ENCODE results near the gene AGAP1.

Gene AGAP1

DNA sequence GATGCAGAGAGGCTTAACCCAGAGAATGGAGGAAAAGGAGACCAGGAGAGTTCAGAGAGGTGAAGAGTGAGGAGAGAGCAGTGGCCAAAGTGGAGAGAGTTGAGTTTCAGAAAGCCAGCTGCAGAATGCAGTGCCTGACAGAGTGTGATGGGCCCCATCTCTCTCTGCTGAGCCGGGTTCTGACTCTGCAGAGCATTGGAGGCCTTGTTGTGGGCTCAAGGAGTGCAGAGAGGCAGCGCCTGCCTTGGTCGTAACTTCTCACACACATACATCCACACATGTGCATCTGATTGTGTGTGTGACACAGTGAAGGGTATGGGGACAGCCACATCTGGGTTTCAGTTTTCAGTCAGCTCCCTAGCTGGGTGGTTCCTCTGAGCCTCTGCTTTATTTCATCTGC is 58.8 kb downstream of the AGAP1 start:
- DNase-seq: no peak

DNA sequence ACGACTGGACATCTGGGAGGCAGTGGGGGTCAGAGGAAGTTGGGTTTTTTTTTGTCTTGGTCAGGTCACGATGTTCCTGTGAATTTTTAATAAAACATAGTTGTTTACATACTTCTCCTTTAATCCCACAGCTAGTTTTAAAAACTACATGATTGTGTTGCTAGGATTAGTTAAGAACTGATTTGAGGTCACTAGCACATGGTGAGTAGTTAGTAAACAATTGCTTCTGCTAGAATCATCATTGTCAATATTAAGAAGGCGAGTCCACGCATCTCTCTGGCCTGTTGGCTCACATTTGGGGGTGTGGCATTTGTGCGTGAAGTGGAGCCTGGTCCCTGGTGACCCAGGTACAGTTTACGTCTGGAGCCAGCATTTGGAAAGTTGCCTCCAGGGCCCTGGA is 59.4 kb downstream of the AGAP1 start:
- DNase-seq: no peak

DNA sequence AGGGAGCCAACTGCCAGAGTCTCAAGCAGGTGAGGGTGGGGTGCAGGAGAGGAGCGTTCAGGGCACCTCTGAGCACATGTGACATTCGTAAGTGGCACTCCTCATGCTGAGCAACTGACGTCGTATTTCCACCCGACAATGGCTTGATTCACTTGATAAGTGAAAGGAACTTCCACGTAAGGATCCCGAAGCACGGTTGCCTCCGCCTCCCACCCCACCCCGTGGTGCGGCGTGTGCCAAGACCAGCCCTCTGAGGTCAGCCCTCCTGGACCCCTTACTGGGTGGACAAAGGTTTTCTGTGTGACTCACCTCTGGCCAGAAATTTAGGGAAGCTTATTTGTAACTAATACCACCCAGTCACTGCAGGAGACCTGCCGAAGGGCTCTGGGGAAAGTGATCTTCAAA is 59.9 kb downstream of the AGAP1 start:
- DNase-seq: no peak

DNA sequence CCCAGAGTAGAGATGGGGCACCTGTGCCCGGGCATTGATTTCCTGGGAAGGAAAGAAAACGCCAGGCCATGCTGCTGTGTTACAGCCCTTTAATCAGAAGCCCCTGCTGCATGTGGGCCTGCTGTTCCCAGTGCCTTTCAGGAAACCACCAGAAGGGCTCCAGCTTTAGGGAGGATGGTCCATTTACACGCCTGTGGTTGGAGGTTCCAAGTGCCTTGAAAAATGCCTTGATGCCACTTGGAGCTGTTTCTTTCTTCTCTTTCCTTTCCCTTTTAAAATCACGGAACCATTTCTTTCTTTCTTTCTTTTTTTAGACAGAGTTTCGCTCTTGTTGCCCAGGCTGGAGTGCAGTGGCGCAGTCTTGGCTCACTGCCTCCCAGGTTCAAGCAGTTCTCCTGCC is 60.5 kb downstream of the AGAP1 start:
- no peak for DNase-seq

DNA sequence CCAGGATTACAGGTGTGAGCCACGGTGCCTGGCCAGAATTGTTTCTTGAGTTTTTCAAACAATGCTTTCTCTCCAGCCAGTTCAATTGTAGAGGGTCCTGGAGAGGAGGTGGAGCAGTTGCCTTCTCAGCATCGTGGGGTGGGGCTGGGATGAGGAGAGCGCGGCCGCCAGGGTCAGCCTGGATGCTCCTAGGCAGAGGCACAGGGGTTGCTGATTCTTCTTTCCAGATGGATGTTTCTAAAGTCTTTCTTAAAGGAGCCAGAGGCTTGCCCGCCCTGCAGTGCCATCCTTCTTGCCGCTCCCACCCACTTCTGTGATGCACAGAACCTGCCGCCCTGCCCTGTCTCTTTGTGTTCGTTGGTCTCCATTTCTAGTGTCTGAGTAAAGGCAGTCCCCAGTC is 61.1 kb downstream of the AGAP1 start:
- no peak for DNase-seq

DNA sequence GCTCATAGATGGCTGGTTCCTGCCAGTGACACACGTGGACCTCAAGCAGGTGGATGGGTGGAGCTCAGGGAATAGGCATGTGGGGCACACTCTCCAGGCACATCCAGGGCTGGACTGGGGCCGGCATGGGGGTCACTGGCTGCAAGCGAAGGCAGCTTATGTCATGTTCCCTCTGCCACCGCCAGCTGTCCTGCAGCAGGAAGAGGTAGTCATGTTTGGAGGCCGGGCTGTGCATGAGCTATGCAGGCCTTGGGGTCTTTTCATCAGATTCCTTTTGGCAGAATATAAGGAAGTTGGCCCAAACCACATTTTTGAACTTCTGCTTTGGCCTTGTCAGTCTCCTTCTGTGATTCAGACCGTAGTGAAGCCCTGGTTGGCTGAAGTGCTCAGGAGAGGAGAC is 61.5 kb downstream of the AGAP1 start:
- no peak for DNase-seq

DNA sequence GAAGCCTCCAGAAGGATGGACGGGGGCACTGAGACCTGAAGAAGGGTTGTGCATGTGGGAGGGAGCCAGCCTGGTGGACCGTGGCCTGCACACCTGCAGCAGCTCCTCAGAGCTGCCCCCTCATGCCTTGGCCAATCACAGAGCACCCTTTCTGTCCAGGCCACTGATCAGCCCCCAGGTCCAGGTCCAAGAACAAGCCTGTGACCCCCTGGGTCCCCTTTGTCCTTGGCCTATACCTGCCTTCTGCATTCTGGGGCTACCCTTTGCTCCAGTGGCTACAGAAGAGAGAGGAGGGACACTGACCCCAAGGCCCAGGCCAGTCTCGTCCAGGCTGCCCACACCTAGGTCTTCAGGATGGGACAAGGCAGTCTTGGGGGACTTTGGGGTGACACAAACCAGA is 62.2 kb downstream of the AGAP1 start:
- DNase-seq: no peak

DNA sequence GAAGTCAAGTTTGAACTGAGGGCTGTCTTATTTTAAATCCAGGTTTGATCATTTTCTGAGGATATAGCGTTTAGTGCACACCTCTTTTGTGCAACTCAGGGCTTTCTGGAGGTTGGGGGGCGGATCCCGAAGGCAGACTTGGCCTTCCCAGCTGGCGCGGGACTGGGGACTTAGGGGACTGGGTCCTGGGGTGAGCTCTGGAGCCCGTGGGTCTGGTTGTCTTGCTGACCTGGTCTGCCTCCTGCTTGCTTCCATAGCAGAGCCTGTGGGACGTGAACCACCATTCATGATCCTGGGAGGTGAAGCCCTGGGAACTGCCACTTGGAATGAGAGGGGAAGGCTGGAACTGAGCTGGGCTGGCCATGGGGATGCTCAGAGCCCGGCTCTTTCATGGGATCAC is 63.1 kb downstream of the AGAP1 start:
- DNase-seq: no peak

DNA sequence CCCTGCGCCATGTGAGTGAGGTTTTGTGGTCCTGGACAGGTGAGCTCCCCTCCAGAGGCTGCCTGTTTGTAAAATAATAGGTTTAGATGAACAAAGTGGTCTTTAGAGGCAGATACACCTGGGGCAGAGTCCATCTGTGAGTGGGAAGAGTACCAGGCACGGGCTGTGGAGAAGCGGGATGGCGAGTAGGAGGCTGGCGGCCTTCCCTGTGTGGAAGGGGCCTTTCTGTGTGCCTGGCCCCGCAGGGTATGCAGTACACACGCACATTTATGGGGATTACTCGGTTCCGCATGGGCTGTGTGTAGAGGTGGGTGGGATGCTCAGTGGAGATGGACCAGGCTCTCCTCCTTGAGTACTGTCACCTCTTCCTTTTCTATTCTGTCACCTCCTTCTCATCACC is 64.1 kb downstream of the AGAP1 start:
- DNase-seq: no peak

DNA sequence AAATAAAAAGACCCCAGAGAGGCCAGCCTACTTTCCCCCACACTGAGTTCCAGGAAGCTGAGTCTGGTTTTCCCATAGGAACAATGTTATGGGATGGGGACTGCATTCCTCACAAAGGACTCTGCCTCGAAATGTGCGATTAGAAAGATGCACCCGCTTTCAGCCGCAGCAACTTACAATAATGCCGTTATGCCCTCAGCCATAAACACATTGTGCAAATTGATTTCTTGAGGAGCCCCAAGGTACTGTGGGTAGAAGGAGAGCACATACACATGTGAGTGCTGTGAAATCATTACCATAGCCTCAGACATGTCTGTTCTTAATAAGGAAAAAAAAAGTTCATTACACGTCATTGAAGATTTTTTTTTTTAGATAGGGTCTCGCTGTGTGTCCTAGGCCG is 64.7 kb downstream of the AGAP1 start:
- peak; percentile 52 for DNase-seq

DNA sequence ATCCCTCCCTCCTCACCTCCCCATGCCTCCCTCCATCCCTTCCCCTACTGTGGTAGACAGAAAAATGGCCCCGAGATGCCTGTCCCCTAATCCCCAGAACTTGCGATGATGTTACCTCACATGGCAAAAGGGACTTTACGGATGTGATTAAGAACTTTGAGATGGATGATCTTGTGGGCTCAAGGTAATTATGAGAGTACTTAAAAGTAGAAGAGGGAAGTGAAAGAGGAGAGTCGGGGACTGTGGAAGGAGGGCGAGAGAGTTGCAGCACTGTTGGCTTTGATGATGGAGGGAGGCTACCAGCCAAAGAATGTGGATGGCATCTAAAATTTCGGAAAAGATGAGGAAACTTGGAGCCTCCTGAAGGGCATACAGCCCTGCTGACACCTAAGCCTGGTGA is 66.5 kb downstream of the AGAP1 start:
- no peak for DNase-seq

DNA sequence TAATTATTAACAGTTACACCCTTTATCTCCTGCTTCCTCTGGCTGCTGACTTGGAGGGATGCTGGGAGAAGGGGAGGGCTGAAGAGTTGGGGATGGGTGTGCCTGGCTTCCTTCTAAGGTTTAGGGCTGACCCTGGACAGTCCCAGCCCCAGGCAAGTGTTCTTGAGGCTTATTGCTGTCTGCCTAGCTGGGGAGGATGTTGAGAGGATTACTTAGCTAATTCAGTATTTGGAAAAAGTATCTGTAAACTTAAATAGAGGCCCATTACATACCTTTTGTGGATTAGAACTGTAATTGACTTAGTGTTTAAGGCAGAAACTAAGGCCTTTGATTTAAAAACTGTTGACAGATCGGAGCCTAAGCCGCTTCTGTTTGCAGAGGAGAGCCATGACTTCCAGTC is 67.6 kb downstream of the AGAP1 start:
- DNase-seq: no peak

DNA sequence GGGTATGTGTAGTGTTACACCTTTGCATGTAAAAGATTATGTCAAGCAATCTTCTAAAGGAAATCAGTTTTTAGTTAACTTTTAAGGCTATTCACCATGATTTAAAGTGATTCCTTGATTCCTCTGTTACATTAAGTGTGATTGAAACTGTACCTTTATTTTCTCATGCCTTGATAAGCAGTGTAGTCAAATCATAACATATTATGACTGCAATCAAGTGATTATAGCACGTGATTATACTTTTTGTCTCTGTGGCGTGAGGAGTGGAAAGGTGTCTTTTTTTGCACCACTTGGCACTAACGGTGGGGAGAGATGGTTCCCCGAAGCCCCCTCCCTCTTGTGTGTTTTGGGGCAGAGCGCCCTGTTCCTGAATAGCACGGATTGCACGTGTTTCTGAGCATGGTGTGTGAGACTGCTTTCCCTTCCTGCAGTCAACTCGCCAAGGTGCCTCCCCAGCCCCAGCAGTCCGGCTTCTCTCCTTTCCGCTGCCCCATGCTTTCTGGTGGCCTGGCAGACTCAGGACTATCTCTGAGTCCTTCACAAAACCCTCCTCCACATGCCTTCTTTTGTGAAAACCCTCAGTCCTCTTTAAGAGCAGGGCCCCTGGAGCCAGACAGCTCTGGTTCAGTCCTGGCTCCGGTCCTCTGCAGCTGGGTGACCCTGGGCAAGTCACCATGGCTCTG is 68.4 kb downstream of the AGAP1 start:
- no peak for DNase-seq

DNA sequence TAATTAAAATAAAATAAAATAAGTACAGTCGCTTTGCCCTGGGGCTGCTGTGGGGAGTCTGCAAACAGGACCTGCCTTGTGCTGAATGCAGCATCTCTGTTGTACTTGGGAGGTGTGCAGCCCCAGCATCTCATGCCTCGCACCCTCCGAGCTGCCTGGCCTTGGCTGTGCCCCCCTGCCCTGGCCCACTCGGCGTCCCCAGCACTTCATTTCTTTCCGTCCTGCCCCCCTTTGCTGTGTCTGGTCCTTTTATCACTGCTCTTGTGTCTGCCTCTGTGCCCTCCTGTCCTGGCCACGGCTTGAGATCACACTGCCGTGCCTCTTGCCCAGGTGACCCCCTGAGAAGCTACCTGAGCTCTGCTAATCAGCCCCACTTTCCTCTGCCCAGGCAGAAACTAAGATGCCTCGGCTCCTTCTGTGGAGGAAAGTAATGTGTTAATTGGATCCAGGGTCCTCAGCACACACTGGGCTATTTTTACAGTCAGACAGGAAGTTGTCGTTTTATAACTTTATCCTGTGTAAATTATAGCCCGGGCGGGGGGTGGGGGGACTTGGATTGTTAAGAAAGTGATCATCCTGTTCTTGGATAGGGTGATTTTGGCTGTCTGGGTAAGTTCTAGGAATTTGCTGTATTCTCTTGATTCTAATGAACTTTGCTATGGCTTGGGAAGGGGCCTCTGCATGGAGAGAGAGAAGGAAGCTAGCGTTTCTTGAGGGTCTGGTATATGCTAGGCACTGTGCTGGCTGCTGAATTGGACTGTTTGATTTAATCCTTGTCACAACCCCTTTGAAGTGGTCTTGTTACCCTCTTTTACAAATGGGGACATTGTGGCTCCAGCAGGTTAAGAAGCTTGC is 69.4 kb downstream of the AGAP1 start:
- DNase-seq: no peak

DNA sequence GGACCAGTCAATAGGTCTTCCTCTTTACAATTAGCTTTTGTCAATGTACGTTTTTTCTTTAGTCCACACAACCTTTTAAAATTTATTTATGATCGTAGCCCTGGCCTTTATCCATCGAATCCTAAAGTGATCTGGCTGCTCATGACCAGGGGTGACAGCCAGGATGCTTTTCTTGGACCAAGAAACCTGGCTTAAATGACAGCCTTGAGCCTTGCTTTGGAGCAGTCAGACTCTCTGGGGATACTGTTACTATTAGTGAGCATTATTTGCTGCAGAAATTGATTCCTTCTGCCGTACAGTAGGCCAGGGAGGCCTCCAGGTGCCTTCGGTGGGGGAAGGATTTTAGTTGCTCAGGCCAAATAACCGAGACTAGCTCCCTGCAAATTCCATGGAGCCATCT is 70.2 kb downstream of the AGAP1 start:
- DNase-seq: no peak

DNA sequence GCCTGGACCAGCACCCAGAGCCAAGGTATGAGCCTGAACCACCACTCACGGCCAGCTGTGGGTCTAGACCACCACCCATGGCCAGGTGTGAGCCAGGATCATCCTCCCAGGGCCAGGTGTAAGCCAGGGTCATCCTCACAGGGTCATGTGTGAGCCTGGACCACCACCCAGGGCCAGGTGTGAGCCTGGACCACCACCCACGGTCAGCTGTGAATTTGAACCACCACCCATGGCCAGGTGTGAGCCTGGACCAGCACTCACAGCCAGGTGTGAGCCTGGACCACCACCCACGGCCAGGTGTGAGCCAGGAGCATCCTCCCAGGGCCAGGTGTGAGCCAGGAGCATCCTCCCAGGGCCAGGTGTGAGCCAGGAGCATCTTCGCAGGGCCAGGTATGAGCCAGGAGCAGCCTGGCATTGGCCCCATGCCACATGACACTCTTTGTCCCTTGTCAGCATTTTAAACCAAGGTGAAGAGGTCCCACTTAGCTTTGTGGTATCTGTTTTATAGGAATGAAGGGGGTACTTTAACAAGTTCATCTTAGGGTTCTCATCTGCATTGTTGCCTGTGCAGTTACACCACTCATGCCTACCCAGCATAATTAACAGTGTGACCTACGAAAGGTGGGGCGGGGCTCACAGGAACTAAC is 71.2 kb downstream of the AGAP1 start:
- DNase-seq: no peak

DNA sequence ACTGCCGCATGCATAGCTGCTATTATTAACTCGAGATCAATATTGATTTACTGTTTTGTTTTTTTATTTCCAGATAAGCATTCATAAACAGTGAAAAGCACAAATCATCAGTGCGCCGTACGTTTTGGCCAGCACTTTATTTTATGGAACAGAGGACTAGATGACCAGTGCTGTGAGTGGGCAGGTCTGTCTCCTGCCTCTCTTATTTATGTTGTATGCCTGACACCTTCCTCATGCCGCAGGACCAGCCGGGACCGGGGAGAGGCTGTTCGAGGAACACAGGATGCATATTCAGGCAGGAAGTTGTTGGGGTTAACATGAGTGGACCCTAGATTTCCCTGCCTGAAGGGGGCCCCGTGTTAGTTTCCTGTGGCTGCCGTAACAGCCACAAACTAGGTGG is 72.6 kb downstream of the AGAP1 start:
- DNase-seq: no peak

DNA sequence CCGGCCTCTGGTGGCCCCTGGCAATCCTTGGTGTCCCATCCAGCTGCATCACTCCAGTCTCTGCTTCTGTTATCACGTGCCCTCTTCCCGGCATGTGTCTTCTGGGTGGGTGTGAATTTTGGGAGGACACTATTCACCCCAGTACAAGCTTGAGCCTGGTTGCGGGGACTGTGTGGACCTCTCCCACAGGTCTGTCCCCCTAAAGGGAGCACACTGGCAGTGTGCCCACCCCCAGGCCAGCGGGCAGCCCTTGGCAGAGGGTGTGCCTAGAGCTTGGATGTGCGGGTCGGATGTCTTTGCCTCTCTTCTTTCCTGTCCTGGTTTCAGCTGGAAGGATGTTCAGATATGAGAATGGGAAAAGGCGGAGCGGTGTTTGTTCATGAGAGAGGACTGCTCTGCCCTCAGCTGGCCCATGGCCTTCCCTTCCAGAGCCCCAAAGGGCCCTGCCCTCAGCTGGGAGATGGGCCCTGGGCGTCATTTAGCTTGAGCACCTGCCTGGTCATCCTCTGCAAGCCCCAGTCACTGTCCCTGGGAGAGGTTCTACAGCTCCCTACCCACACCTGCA is 73.2 kb downstream of the AGAP1 start:
- no peak for DNase-seq

DNA sequence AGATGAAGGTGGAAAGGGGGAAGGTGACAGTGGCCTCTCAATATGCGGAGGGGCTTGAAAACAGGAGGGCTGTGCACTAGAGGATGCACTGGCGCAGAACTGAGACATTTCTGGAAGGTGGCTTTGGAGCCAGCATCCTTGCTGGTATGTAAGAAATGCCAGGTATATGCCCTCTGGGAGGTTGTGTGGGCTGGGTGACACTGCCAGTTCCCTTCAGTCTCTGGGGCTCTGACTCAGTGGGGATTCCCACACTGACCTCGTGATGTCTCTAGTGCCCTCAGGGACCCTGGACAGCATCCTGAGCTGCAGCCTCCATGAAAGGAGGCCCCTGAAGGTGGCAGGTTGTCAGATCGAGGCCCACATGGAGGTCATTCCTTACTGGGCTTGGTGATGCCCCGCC is 74.0 kb downstream of the AGAP1 start:
- DNase-seq: no peak

DNA sequence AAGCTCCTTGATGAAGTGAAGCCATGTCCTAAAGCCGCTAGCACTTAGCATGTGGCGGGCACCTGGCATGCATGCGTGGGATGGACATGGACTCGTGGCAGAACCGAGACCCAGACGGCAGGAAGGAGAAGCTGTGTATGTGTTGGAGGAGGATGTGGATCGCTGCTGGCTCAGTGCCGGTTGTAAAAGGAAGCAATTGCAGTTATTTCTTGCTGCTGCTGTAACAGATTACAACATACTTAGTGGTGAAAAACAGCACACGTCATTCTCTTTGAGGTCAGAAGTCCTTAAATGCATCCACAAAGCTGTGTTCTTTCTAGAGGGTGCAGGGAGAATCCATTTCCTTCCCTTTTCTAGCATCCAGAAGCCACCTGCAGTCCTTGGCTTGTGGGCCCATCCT is 74.6 kb downstream of the AGAP1 start:
- DNase-seq: no peak

DNA sequence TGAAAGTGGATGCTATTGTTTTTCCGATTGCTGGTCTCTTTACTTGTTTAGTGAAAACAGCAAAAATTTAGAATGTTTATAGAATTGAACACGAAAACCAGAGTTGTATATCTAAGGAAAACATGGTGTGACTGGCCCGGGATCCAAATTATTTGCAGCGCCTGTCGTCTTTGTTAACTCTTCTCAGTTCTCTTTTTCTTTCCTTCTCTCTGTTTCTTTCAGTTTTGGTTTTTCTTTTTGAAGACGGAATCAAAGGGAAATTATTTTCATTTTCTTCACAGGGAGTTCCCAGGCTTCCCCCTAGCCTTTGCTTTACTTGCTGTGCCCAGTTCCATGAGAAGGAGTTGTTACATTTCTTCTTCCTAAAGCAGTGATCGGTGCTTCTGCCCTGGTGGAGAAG is 76.0 kb downstream of the AGAP1 start:
- no peak for DNase-seq

DNA sequence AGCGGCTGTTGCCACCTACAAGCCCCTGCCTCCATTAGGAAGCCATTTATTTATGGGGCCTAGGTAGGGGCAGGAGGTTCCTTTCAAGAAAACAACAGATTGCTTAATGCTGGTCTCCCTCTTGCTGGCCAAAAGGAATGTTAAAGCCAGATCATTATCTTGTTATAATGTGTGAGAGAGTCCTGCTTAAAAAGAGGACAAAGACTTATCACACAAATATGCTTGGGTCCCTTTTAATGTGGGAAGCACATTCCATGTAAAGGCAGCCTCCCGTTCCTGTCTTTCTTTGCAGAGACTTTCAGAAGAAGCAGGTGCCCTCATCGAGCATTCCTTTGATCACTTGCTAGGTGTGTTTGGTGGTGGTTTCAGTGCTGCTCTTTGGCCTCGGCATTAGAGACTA is 76.4 kb downstream of the AGAP1 start:
- no peak for DNase-seq

DNA sequence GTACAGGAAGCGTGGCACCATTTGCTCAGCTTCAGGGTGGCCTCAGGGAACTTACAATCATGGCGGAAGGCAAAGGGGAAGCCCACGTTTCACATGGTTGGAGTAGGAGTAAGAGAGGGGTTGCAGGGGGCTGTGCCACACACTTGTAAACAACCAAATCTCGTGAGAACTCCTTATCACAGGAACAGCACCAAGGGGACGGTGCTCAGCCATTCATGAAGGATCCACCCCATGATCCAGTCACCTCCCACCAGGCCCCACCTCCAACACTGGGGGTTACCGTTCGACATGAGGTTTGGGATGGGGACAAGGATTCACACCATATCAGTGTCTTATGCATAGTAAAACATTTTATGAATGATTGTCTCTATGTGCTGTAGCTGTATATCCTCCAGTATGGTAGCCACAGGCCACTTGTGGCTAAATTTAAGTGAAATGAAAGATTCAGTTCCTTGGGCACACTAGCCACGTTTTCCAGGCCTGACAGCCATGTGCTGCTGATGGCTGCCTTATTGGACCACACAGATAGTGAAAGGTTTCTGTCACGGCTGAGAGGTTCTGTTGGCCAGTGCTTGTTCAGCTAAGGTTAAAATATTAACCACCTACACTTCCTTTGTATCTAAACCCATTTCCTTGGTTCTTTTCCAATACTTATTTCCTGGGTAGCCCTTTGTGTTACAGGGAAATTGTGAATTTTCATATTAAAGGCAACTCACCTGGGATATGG is 77.3 kb downstream of the AGAP1 start:
- no peak for DNase-seq
